Measurements from ENCODE around the gene AP4M1. TPM values are rescaled to one million over a fixed set of nuclear protein-coding genes. Genes with fewer than 3 reads are reported as not detected.

Gene AP4M1
- total and polyA plus RNA-seq, 10 of the 15 experiments (the other 5 are each of a cell fraction or from before 2014, with no cell fraction given): 0.77 to 16.1 (median 13.0) TPM

GRCh38 chr7:100107125-100107737 is 5.8 kb downstream of the AP4M1 start (continued):
- TF ChIP-seq SREBF2 (IDR thresholded peaks at IDR 0.05; ENCODE audit: low read length) (no peak), RELA (IDR thresholded peaks at IDR 0.05; ENCODE audit: borderline replicate concordance, partially characterized antibody) (no peak), SUZ12 (IDR thresholded peaks at IDR 0.05; ENCODE audit: unreplicated experiment) (no peak), TARDBP (IDR thresholded peaks at IDR 0.05; ENCODE audit: borderline replicate concordance) (no peak), NR2C2 (IDR thresholded peaks at IDR 0.05; ENCODE audit: borderline replicate concordance, control insufficient read depth, insufficient read length, low read depth) (no peak), PML (IDR thresholded peaks at IDR 0.05; ENCODE audit: low read length) (no peak), POLR2AphosphoS5 (IDR thresholded peaks at IDR 0.05; ENCODE audit: low read length) (no peak), IKZF1 (conservative IDR thresholded peaks at IDR 0.05) (no peak), NKRF (conservative IDR thresholded peaks at IDR 0.05) (no peak), FOS (IDR thresholded peaks at IDR 0.05; ENCODE audit: borderline replicate concordance, extremely low read depth, insufficient read length) (no peak), ATF2 (IDR thresholded peaks at IDR 0.05; ENCODE audit: low read length) (no peak), IRF3 (IDR thresholded peaks at IDR 0.05) (no peak)
